HL-60 (cell line): Measurements from ENCODE around the gene ZNF609.

Experiments
- POLR2AphosphoS5 ChIP-seq: IDR thresholded peaks from 2 replicates; pipeline ENCODE4 v1.6.1; 2012; ENCODE audit warnings: low read depth
- TF ChIP-seq, protein P1 (sequence below): IDR thresholded peaks from one replicate; pipeline ENCODE4 v1.5.1; 2011; ENCODE audit warnings: low read length, control low read depth, inconsistent platforms; ENCODE audit not compliant: insufficient read depth
- TF ChIP-seq, protein P2 (sequence below): IDR thresholded peaks from 2 replicates; pipeline ENCODE4 v1.6.1; 2012; ENCODE audit warnings: low read depth; ENCODE audit not compliant: insufficient replicate concordance

DNA sequence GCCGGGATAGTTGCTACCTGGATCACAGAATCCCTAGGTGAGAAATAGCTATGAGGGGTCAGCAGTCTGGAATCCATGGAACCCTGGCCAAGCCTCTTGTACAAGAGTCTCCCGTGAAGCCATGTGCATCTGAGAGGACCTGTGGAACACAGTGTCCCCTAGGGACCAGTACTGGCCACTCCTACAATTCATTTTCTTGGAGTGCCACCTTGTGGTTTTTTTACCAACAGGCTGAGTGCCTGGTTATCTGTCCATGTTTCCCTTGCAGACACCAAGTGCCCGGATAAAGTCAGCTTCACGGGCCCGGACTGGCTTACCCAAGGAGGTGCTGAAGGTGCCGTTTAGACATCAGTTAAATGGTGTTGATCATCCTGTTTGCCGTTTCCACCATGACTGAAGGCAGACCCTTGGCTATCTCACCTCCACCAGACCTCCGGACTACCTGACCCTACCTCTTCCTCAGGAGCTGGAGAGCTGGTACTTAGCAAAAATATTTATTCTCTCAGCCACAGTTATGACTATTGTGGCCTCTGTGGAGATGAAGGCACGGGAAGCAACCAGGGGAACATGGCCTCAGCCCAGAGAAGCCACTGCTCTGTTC, 221.1 kb downstream of the ZNF609 start:
- TF ChIP-seq, protein P1, sequence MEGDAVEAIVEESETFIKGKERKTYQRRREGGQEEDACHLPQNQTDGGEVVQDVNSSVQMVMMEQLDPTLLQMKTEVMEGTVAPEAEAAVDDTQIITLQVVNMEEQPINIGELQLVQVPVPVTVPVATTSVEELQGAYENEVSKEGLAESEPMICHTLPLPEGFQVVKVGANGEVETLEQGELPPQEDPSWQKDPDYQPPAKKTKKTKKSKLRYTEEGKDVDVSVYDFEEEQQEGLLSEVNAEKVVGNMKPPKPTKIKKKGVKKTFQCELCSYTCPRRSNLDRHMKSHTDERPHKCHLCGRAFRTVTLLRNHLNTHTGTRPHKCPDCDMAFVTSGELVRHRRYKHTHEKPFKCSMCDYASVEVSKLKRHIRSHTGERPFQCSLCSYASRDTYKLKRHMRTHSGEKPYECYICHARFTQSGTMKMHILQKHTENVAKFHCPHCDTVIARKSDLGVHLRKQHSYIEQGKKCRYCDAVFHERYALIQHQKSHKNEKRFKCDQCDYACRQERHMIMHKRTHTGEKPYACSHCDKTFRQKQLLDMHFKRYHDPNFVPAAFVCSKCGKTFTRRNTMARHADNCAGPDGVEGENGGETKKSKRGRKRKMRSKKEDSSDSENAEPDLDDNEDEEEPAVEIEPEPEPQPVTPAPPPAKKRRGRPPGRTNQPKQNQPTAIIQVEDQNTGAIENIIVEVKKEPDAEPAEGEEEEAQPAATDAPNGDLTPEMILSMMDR: peak; percentile 47
- TF ChIP-seq POLR2AphosphoS5: no peak
- TF ChIP-seq, protein P2, sequence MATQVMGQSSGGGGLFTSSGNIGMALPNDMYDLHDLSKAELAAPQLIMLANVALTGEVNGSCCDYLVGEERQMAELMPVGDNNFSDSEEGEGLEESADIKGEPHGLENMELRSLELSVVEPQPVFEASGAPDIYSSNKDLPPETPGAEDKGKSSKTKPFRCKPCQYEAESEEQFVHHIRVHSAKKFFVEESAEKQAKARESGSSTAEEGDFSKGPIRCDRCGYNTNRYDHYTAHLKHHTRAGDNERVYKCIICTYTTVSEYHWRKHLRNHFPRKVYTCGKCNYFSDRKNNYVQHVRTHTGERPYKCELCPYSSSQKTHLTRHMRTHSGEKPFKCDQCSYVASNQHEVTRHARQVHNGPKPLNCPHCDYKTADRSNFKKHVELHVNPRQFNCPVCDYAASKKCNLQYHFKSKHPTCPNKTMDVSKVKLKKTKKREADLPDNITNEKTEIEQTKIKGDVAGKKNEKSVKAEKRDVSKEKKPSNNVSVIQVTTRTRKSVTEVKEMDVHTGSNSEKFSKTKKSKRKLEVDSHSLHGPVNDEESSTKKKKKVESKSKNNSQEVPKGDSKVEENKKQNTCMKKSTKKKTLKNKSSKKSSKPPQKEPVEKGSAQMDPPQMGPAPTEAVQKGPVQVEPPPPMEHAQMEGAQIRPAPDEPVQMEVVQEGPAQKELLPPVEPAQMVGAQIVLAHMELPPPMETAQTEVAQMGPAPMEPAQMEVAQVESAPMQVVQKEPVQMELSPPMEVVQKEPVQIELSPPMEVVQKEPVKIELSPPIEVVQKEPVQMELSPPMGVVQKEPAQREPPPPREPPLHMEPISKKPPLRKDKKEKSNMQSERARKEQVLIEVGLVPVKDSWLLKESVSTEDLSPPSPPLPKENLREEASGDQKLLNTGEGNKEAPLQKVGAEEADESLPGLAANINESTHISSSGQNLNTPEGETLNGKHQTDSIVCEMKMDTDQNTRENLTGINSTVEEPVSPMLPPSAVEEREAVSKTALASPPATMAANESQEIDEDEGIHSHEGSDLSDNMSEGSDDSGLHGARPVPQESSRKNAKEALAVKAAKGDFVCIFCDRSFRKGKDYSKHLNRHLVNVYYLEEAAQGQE: no peak
